HEK293T (cell line): Measurements from ENCODE around the gene KCNJ11.
"Not testable (repeated sequence)": the region's sequence is repeated elsewhere in the genome, so short reads cannot be mapped to it uniquely, and the experiment has no call there.

Experiments
- CTCF ChIA-PET: fragments of 350-600 bp; formaldehyde crosslinking; extraction: SDS; loops from one replicate; lab custom pipeline; 2021; ENCODE audit warnings: antibody characterized with exemption, inconsistent platforms; lab: Yijun Ruan, JAX
- POLR2A ChIA-PET: fragments of 350-600 bp; formaldehyde crosslinking; extraction: SDS; loops from one replicate; lab custom pipeline; 2020; ENCODE audit warnings: antibody characterized with exemption, inconsistent platforms; lab: Yijun Ruan, JAX
- DNase-seq: peaks from one replicate; pipeline ENCODE4 v3.0.0; 2012; ENCODE audit warnings: mixed read lengths; ENCODE audit errors: extremely low spot score
- ARNT ChIP-seq: fragments of 450-650 bp; IDR thresholded peaks from 2 replicates; pipeline ENCODE4 v1.6.1; 2017; ENCODE audit warnings: mild to moderate bottlenecking
- BHLHE40 ChIP-seq: fragments of 450-650 bp; IDR thresholded peaks from 2 replicates; pipeline ENCODE4 v1.6.1; 2016; ENCODE audit warnings: mild to moderate bottlenecking, moderate library complexity, borderline replicate concordance
- CTBP1 ChIP-seq: fragments of 450-650 bp; IDR thresholded peaks from 2 replicates; pipeline ENCODE4 v1.6.1; 2016; ENCODE audit warnings: borderline replicate concordance
- ELF4 ChIP-seq: fragments of 450-650 bp; IDR thresholded peaks from 2 replicates; pipeline ENCODE4 v1.6.1; 2017; ENCODE audit warnings: antibody characterized with exemption
- FOXA1 ChIP-seq: fragments of 450-650 bp; IDR thresholded peaks from 2 replicates; pipeline ENCODE4 v1.6.1; 2016; ENCODE audit warnings: mild to moderate bottlenecking
- FOXK2 ChIP-seq: fragments of 450-650 bp; IDR thresholded peaks from 2 replicates; pipeline ENCODE4 v1.6.1; 2016; ENCODE audit warnings: mild to moderate bottlenecking
- FOXM1 ChIP-seq: fragments of 450-650 bp; IDR thresholded peaks from 2 replicates; pipeline ENCODE4 v1.6.1; 2017; ENCODE audit warnings: mild to moderate bottlenecking, borderline replicate concordance
- HDGF ChIP-seq: fragments of 450-650 bp; IDR thresholded peaks from 2 replicates; pipeline ENCODE4 v1.6.1; 2017; ENCODE audit warnings: antibody characterized with exemption, borderline replicate concordance
- L3MBTL2 ChIP-seq: fragments of 450-650 bp; conservative IDR thresholded peaks from 2 replicates; pipeline ENCODE4 v1.6.1; 2016; ENCODE audit warnings: mild to moderate bottlenecking
- LEF1 ChIP-seq: fragments of 450-650 bp; IDR thresholded peaks from 2 replicates; pipeline ENCODE4 v1.6.1; 2017; ENCODE audit warnings: mild to moderate bottlenecking, borderline replicate concordance
- NFRKB ChIP-seq: fragments of 450-650 bp; IDR thresholded peaks from 2 replicates; pipeline ENCODE4 v1.6.1; 2016; ENCODE audit warnings: mild to moderate bottlenecking, moderate library complexity
- PKNOX1 ChIP-seq: fragments of 450-650 bp; IDR thresholded peaks from 2 replicates; pipeline ENCODE4 v1.6.1; 2016
- SP1 ChIP-seq: fragments of 450-650 bp; IDR thresholded peaks from 2 replicates; pipeline ENCODE4 v1.6.1; 2017
- SUZ12 ChIP-seq: fragments of 450-650 bp; IDR thresholded peaks from 2 replicates; pipeline ENCODE4 v1.6.1; 2016; ENCODE audit warnings: mild to moderate bottlenecking
- TARDBP ChIP-seq: fragments of 450-650 bp; IDR thresholded peaks from 2 replicates; pipeline ENCODE4 v1.6.1; 2016
- ZNF384 ChIP-seq: fragments of 450-650 bp; IDR thresholded peaks from 2 replicates; pipeline ENCODE4 v1.6.1; 2016

Gene KCNJ11

DNA sequence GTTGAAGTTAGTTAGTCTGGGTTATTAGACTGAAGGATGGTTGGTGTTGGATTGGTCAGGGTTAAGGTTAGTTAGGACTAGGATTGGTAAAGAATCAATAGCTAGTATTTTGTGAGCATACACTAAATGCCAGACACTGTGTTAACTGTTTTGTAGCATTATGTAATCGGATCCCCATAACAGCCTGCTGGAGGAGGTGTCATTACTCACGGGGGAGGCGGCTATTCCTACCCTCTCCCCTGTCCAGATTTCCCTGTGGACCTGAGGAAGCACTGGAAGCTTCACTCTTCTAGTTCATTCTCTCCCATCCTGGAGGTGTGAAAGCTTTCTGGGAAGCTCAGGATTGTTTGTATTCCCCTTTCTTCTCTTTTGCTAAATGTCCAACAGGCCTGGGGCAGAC lies 40.5 kb upstream of the KCNJ11 start:
- TF ChIP-seq CTBP1 (no peak), ARNT (no peak), BHLHE40 (no peak), PKNOX1 (no peak), ELF4 (no peak), SP1 (no peak), L3MBTL2 (no peak)
- POLR2A ChIA-PET = interaction anchor here (1.0 kb wide), 1 partner anchor 35 kb away, joined by 3 read pairs; no protein-coding TSS in a partner anchor
- DNase-seq = no peak
- CTCF ChIA-PET = no interaction called here

DNA sequence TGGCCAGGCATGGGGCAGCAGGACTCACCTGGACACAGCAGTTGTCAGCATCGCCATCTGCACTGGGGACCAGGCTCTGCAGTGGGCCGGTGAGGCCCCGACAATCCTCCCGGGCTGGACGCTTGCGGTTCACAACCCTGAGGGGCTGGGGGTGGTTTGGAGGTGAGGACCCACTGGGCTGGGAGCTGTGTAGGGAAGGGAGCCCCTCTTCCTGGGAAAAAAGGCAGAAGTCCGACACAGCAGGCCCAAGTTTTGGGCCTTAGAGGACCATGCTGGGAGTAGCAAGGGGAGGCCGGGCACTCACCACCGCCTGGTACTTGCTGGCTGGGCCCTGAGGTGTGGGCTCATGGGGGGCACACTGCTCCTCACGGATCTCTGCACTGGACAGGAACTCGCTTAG lies 39.8 kb upstream of the KCNJ11 start:
- POLR2A ChIA-PET = no interaction called here
- TF ChIP-seq FOXM1 = no peak
- TF ChIP-seq SP1 = no peak
- TF ChIP-seq NFRKB = no peak
- no peak for TF ChIP-seq PKNOX1
- TF ChIP-seq LEF1 = no peak
- TF ChIP-seq ZNF384 = no peak
- TF ChIP-seq BHLHE40 = no peak
- TF ChIP-seq TARDBP = no peak
- no peak for TF ChIP-seq FOXA1
- TF ChIP-seq HDGF = no peak
- TF ChIP-seq FOXK2 = no peak
- no peak for TF ChIP-seq CTBP1
- TF ChIP-seq ELF4 = no peak
- TF ChIP-seq L3MBTL2 = no peak
- no peak for TF ChIP-seq SUZ12
- TF ChIP-seq ARNT = no peak
- CTCF ChIA-PET = no interaction called here
- no peak for DNase-seq

- DNase-seq, CTCF ChIA-PET, POLR2A ChIA-PET: not testable (repeated sequence)
These were observed 37.8 kb upstream of the KCNJ11 start for GRCh38 chr11:17426233-17426632.

DNA sequence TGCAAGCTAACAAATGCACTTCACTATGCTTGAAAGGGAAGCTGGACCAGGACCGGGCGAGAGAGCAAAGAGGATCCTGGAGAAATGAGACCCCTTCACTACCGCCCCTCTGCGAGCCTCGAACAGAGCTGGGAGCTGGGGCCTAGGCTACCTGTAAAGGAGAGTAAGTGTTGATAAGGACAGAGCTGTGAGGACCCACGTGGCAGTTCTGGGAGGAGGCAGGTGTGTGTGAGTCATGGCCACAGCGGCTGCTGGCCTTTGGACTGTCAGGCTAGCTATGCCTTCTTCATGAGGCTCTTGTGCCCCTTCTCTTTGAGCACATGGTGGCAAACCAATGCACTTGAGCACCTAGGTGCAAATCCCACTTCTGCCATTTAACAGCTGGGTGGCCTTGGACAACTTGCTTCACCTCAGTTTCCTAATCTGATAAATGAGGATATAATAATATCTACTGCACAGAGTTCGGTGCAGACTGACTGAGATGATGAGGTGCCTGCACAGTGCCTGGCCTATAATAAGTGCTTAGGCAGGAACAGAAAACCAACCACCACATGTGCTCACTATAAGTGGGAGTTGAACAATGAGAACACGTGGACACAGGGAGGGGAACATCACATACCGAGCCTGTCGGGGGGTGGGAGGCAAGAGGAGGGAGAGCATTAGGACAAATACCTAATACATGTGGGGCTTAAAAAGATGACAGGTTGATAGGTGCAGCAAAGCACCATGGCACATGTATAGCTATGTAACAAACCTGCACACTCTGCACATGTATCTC lies 35.3 kb upstream of the KCNJ11 start:
- CTCF ChIA-PET = no interaction called here
- no peak for DNase-seq
- POLR2A ChIA-PET = interaction anchor here (0.6 kb wide), 1 partner anchor 464 kb away, joined by 3 read pairs; no protein-coding TSS in a partner anchor
- TF ChIP-seq FOXM1 (no peak), PKNOX1 (no peak), LEF1 (no peak), SP1 (no peak), NFRKB (no peak), L3MBTL2 (no peak), CTBP1 (no peak), SUZ12 (no peak)

- ChIA-PET CTCF (interaction anchor here (0.6 kb wide), 1 partner anchor 77 kb away, joined by 3 read pairs; no protein-coding TSS in a partner anchor), POLR2A (no interaction called here)
- no peak for DNase-seq
- TF ChIP-seq BHLHE40 = no peak
- TF ChIP-seq ARNT = no peak
- no peak for TF ChIP-seq SUZ12
- TF ChIP-seq FOXA1 = no peak
- TF ChIP-seq FOXK2 = no peak
- TF ChIP-seq HDGF = no peak
- no peak for TF ChIP-seq TARDBP
- TF ChIP-seq LEF1 = no peak
- no peak for TF ChIP-seq ELF4
- TF ChIP-seq SP1 = no peak
- no peak for TF ChIP-seq ZNF384
- no peak for TF ChIP-seq CTBP1
These were observed 33.3 kb upstream of the KCNJ11 start for GRCh38 chr11:17421781-17422180.

DNA sequence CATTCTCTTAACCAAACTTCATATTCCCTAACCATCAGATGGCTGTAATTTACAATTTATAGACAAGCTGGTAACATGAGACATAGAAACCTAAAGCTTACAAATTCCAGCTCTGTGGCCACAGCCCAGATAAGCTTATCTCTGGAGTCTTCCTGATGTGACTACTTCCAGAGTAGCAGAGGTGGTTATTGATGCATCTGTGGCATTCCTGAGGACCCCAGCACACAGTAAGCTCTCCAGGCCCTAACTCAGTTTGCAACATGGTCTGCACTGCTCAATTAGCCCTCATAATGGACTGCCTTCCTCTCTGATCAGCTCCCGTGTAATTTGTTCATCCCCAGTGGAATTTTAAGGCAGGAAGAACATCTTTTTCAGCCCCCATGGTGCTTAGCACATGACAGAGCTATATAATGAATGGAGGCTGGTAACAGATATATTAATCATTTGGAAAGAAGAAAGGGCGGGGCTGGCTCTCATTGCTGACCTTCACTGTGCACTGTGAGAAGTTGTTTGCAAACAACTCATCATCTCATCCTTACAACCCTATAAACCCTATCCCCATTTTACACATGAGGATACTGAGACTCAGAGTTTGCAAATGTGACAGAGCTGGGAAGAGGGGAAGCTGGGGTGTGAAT lies 30.1 kb upstream of the KCNJ11 start:
- ChIA-PET POLR2A (no interaction called here), CTCF (no interaction called here)
- DNase-seq = no peak
- TF ChIP-seq BHLHE40 (no peak), FOXM1 (no peak), FOXK2 (no peak), SP1 (no peak), FOXA1 (no peak), SUZ12 (no peak), ARNT (no peak), HDGF (no peak), LEF1 (no peak)
